HL-60 (cell line): ENCODE data around the gene DGCR6.
"Not testable (repeated sequence)": the region's sequence is repeated elsewhere in the genome, so short reads cannot be mapped to it uniquely, and the experiment has no call there.

ENCODE experiments used
- POLR2AphosphoS5 ChIP-seq: IDR thresholded peaks from 2 replicates; pipeline ENCODE4 v1.6.1; 2012; ENCODE audit warnings: low read depth
- SPI1 ChIP-seq: IDR thresholded peaks from 2 replicates; pipeline ENCODE4 v1.6.1; 2012; ENCODE audit warnings: low read depth, mild to moderate bottlenecking, borderline replicate concordance
- TF ChIP-seq, protein P1 (sequence below): IDR thresholded peaks from one replicate; pipeline ENCODE4 v1.5.1; 2011; ENCODE audit warnings: low read length, control low read depth, inconsistent platforms; ENCODE audit not compliant: insufficient read depth
- TF ChIP-seq, protein P2 (sequence below): IDR thresholded peaks from 2 replicates; pipeline ENCODE4 v1.6.1; 2012; ENCODE audit warnings: low read depth; ENCODE audit not compliant: insufficient replicate concordance

DNA sequence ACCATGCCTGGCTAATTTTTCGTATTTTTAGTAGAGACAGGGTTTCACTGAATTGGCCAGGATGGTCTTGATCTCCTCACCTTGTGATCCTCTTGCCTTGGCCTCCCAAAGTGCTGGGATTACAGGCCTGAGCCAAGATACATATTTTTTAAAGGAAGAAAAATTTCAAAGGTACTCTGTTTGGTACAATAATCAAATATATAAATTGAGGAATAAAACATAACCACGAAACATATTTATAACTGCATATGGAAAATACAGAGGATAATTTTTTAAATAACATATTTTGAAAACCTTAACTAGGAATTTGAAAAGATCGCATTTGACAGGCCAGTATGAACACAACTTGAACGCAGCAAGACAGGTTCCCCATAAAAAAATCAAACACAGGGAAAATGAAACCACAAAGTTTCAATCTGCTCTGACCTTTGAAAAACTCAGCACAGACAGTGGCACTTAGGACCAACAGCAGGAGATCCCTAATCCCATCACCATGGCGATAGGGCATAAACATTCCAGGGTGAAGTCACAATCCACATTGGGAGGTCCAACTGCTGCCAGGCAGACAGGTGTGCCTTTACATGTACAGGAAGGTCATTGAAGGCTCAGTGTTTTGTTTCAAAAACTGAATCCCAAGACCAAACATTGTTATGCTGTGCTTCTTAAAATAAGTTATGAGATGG lies 15.5 kb upstream of the DGCR6 start:
- TF ChIP-seq, protein P1, sequence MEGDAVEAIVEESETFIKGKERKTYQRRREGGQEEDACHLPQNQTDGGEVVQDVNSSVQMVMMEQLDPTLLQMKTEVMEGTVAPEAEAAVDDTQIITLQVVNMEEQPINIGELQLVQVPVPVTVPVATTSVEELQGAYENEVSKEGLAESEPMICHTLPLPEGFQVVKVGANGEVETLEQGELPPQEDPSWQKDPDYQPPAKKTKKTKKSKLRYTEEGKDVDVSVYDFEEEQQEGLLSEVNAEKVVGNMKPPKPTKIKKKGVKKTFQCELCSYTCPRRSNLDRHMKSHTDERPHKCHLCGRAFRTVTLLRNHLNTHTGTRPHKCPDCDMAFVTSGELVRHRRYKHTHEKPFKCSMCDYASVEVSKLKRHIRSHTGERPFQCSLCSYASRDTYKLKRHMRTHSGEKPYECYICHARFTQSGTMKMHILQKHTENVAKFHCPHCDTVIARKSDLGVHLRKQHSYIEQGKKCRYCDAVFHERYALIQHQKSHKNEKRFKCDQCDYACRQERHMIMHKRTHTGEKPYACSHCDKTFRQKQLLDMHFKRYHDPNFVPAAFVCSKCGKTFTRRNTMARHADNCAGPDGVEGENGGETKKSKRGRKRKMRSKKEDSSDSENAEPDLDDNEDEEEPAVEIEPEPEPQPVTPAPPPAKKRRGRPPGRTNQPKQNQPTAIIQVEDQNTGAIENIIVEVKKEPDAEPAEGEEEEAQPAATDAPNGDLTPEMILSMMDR, result not testable (repeated sequence)
- TF ChIP-seq POLR2AphosphoS5, SPI1: not testable (repeated sequence)
- TF ChIP-seq, protein P2, sequence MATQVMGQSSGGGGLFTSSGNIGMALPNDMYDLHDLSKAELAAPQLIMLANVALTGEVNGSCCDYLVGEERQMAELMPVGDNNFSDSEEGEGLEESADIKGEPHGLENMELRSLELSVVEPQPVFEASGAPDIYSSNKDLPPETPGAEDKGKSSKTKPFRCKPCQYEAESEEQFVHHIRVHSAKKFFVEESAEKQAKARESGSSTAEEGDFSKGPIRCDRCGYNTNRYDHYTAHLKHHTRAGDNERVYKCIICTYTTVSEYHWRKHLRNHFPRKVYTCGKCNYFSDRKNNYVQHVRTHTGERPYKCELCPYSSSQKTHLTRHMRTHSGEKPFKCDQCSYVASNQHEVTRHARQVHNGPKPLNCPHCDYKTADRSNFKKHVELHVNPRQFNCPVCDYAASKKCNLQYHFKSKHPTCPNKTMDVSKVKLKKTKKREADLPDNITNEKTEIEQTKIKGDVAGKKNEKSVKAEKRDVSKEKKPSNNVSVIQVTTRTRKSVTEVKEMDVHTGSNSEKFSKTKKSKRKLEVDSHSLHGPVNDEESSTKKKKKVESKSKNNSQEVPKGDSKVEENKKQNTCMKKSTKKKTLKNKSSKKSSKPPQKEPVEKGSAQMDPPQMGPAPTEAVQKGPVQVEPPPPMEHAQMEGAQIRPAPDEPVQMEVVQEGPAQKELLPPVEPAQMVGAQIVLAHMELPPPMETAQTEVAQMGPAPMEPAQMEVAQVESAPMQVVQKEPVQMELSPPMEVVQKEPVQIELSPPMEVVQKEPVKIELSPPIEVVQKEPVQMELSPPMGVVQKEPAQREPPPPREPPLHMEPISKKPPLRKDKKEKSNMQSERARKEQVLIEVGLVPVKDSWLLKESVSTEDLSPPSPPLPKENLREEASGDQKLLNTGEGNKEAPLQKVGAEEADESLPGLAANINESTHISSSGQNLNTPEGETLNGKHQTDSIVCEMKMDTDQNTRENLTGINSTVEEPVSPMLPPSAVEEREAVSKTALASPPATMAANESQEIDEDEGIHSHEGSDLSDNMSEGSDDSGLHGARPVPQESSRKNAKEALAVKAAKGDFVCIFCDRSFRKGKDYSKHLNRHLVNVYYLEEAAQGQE, result not testable (repeated sequence)
